ENCODE measurements around the gene CLEC3B. TPM values are rescaled to one million over a fixed set of nuclear protein-coding genes. Genes with fewer than 3 reads are reported as not detected.

The CLEC3B gene
- total RNA-seq, 1 experiment from 2014 or later = not detected

DNA sequence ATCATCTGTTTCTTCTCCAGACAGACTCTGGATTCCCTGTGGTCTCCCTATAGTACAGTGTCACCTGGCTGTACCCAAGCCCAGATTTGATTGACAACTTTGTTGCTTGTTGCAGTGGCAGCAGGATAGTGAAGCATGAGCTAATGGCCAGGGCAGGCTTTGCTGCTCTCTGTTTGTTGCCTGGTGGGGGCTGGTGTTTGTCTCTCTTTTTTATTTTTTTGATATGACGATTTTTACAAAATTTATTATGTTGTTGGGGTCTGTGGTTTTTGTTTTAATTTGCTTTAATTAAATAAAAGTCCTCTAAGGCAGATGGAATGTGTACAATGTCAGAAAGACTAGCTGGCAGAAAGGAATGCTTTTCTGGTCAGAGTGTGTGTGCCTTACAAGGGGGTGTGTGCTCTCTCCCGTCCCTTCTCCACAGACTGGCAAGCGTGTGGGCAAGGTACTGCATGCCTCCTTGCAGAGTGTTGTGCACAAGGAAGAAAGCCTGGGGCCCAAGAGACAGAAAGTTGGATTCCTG is 15.2 kb upstream of the CLEC3B start:
- Histone ChIP-seq H3K27me3 (ENCODE audit: control insufficient read depth, insufficient read depth, low read length) (no peaks in the 10 kb centered on the region), H3K27ac (ENCODE audit: low read length) (no peak overlapping the region), H3K4me3 (ENCODE audit: low read depth in 2 of 2, low read length in 2 of 2) (no peak overlapping the region), H3K36me3 (ENCODE audit: control insufficient read depth, insufficient read depth, low read length) (no peaks in the 10 kb centered on the region), H3K4me1 (ENCODE audit: control insufficient read depth, insufficient read depth, low read length) (no peaks in the 10 kb centered on the region), H3K9me3 (ENCODE audit: control insufficient read depth, insufficient read depth, low read depth, low read length) (no peaks in the 10 kb centered on the region)
- intact Hi-C loops (cut with micrococcal nuclease; ENCODE audit: unreplicated experiment) = no loop called here
- ChIA-PET CTCF (no interaction called here), POLR2A (no interaction called here)
- ATAC-seq (no peak), DNase-seq (ENCODE audit: low read depth, low spot score) (no peak)
- in situ Hi-C loops (cut with HindIII; ENCODE audit: low pct_unique_long_range_greater_than_20kb, low sequenced_read_pairs) = no loop called here
- BruUV-seq (replicated peaks) = no TSS peak
- TF ChIP-seq CTCF (IDR thresholded peaks at IDR 0.05) (no peak), REST (IDR thresholded peaks at IDR 0.05; ENCODE audit: insufficient read depth in 1 of 2, low read depth in 2 of 2, low read length in 1 of 2) (no peak), POLR2AphosphoS5 (IDR thresholded peaks at IDR 0.05; ENCODE audit: low read depth, low read length) (no peak), SIN3A (IDR thresholded peaks at IDR 0.05; ENCODE audit: borderline replicate concordance, insufficient read depth, low read depth, low read length) (no peak)

- Histone ChIP-seq H3K27me3 (ENCODE audit: control insufficient read depth, insufficient read depth, low read length) (no peaks in the 10 kb centered on the region), H3K27ac (ENCODE audit: low read length) (no peak overlapping the region), H3K9me3 (ENCODE audit: control insufficient read depth, insufficient read depth, low read depth, low read length) (no peaks in the 10 kb centered on the region), H3K4me3 (ENCODE audit: low read depth in 2 of 2, low read length in 2 of 2) (no peak overlapping the region), H3K36me3 (ENCODE audit: control insufficient read depth, insufficient read depth, low read length) (no peaks in the 10 kb centered on the region), H3K4me1 (ENCODE audit: control insufficient read depth, insufficient read depth, low read length) (no peaks in the 10 kb centered on the region)
- BruUV-seq (replicated peaks) = no TSS peak
- DNase-seq (ENCODE audit: low read depth, low spot score) = no peak
- intact Hi-C loops (cut with micrococcal nuclease; ENCODE audit: unreplicated experiment) (no loop called here), in situ Hi-C loops (cut with HindIII; ENCODE audit: low pct_unique_long_range_greater_than_20kb, low sequenced_read_pairs) (no loop called here)
- CTCF ChIA-PET = no interaction called here
- ATAC-seq = no peak
- TF ChIP-seq CTCF (IDR thresholded peaks at IDR 0.05) (no peak), REST (IDR thresholded peaks at IDR 0.05; ENCODE audit: insufficient read depth in 1 of 2, low read depth in 2 of 2, low read length in 1 of 2) (no peak), TCF7L2 (IDR thresholded peaks at IDR 0.05; ENCODE audit: low read depth, low read length) (no peak), SIN3A (IDR thresholded peaks at IDR 0.05; ENCODE audit: borderline replicate concordance, insufficient read depth, low read depth, low read length) (no peak), POLR2AphosphoS5 (IDR thresholded peaks at IDR 0.05; ENCODE audit: low read depth, low read length) (no peak)
- POLR2A ChIA-PET = interaction anchor here (0.7 kb wide), 1 partner anchor 88 kb away, joined by 4 read pairs; no protein-coding TSS in a partner anchor
These were observed 14.2 kb upstream of the CLEC3B start for GRCh38 chr3:45011756-45012508.

Measured in Panc1 (cell line).